Thoracic aorta (tissue), 2 donors: ENCODE measurements around the gene TMEM187. TPM values are rescaled to one million over a fixed set of nuclear protein-coding genes. Genes with fewer than 3 reads are reported as not detected.

Experiments used
- ATAC-seq: fragments of 150-250 bp; one replicate; pipeline ENCODE4 v1.8.0; 2017; ENCODE audit warnings: low read depth; ENCODE audit not compliant: insufficient number of reproducible peaks, low FRiP score
- DNase-seq: peaks from one replicate; pipeline ENCODE4 v3.0.0-alpha.2; 2020; ENCODE audit warnings: low spot score
- H3K27ac ChIP-seq, 2 donors: fragments of 200-600 bp; sonication (generic); 1 replicate in 1 of 2; 2 replicates in 1 of 2; pipeline ENCODE4 v1.5.1; 2016; ENCODE audit warnings: mild to moderate bottlenecking in 2 of 2, moderate library complexity in 2 of 2
- H3K27me3 ChIP-seq: fragments of 200-600 bp; sonication (generic); replicated peaks from 2 replicates; pipeline ENCODE4 v1.6.0; 2016; ENCODE audit warnings: mild to moderate bottlenecking; ENCODE audit not compliant: insufficient read depth
- H3K36me3 ChIP-seq: fragments of 200-600 bp; sonication (generic); one replicate; pipeline ENCODE4 v1.5.1; 2016
- H3K4me1 ChIP-seq, 2 donors: fragments of 200-600 bp; sonication (generic); 1 replicate in 1 of 2; 2 replicates in 1 of 2; pipeline versions ENCODE4 v1.5.1 to v1.6.0; 2016; ENCODE audit warnings: low read depth in 2 of 2, mild to moderate bottlenecking in 1 of 2; ENCODE audit not compliant: control insufficient read depth in 1 of 2
- H3K4me3 ChIP-seq: fragments of 200-600 bp; sonication (generic); 2 replicates; pipeline ENCODE4 v1.5.1; 2016; ENCODE audit warnings: mild to moderate bottlenecking
- H3K9me3 ChIP-seq: fragments of 200-600 bp; sonication (generic); 2 replicates; pipeline ENCODE4 v1.5.1; 2016
- total RNA-seq, 2 donors: library from RNA; depleted of rRNA; stranded (reverse); fragments of >200 nt; gene quantifications; one replicate each; pipeline versions ENCODE4 v1.1.0 to v1.2.3, GENCODE V29; 2016
- TF ChIP-seq, protein P1 (sequence below): fragments of 200-600 bp; sonication (generic); IDR thresholded peaks from one replicate; pipeline ENCODE4 v1.5.1; 2019; ENCODE audit warnings: antibody characterized with exemption

Gene TMEM187
- total RNA-seq, 2 donors from 2014 or later, result 0.78 to 23.4 TPM

DNA sequence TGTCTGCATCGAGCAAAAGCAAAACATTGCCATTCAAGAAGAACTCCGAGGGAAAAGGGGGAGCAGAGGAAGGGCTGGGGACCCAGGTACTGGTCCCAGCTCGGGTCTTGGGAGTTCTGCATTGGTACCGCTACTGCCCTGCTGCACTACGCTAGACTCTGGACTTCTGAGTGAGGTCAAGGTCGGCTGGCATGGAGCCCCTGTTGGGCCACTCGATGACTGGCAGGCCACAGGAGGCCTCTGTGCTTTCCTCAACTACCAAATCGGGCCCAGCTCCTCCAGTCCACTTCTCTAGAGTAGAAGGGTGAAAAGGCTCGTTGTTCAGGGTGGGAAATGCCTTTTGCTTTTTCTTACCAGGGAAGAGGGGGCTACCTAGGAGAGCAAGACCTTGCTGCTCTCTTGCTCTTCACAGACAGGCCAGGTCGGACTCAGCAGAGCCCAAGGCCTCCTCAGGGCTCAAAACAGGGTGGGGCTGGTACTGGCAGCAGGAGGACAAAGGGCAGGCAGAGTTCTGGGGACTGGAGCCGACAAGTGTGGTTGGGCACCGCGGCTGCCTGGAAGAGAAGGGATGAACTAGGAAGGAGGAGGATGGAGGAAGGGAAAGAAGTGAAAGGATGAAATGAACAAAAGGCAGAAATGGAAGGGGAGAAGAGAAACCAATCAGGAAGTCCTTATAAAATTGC lies 56.1 kb downstream of the TMEM187 start:
- H3K36me3 ChIP-seq, result peaks cover 12% of the 10 kb centered on the region
- DNase-seq (no peak), ATAC-seq (no peak)
- no peaks in the 10 kb centered on the region for H3K27me3 ChIP-seq
- H3K4me3 ChIP-seq, result no peak overlapping the region
- no peaks in the 10 kb centered on the region for H3K9me3 ChIP-seq
- TF ChIP-seq, protein P1, sequence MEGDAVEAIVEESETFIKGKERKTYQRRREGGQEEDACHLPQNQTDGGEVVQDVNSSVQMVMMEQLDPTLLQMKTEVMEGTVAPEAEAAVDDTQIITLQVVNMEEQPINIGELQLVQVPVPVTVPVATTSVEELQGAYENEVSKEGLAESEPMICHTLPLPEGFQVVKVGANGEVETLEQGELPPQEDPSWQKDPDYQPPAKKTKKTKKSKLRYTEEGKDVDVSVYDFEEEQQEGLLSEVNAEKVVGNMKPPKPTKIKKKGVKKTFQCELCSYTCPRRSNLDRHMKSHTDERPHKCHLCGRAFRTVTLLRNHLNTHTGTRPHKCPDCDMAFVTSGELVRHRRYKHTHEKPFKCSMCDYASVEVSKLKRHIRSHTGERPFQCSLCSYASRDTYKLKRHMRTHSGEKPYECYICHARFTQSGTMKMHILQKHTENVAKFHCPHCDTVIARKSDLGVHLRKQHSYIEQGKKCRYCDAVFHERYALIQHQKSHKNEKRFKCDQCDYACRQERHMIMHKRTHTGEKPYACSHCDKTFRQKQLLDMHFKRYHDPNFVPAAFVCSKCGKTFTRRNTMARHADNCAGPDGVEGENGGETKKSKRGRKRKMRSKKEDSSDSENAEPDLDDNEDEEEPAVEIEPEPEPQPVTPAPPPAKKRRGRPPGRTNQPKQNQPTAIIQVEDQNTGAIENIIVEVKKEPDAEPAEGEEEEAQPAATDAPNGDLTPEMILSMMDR, result no peak
- no peak overlapping the region for H3K27ac ChIP-seq
- peaks cover 0 to 20% of the 10 kb centered on the region in 2 donors for H3K4me1 ChIP-seq

DNA sequence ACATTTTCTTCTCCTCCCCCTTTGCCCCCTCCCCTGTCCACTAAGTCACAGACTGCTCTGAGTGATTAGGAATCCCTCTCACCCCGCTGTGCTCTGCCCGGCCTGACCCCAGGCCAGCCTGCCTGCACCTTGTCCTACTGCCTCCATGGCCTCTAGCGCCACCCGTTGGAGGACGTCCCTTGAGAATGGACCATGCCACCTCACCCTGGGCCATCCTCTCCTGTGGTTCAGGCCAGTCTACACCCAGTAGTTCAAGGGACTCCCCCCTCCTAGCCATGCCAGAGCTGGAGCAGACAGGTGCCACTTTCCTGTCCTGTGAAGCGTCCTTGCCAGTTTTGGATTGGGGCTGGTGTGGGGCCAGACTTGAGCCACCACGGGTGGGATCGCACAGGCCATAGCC lies 56.9 kb downstream of the TMEM187 start:
- TF ChIP-seq, protein P1, result no peak
- Histone ChIP-seq H3K36me3 (peaks cover 12% of the 10 kb centered on the region), H3K9me3 (no peaks in the 10 kb centered on the region), H3K27ac (no peak overlapping the region), H3K4me3 (no peak overlapping the region), H3K27me3 (no peaks in the 10 kb centered on the region), H3K4me1 (peaks cover 0 to 20% of the 10 kb centered on the region in 2 donors)
- no peak for DNase-seq
- ATAC-seq, result no peak

DNA sequence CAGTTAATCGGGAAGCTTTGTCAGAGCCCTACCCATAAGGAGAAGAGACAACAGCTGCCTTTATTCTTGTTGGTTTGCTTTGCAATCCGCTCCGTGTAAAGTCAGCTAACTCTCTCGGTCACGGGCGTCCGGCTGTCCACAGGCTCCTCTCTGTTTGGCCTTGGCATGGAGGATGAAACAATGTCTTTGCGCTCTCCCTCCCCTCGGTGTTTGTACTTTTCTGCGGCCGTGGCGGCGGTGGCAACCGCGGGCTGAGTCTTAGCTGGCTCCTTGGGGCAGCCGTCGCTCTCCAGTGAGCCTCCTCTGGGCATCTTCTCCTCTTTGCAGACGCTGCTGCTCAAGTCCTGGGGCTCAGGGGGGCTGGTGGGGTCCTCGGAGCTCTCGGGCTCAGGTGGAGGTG lies 57.7 kb downstream of the TMEM187 start:
- Histone ChIP-seq H3K27me3 (no peaks in the 10 kb centered on the region), H3K9me3 (no peaks in the 10 kb centered on the region), H3K27ac (no peak overlapping the region), H3K4me1 (peaks cover 0 to 16% of the 10 kb centered on the region in 2 donors), H3K36me3 (peaks cover 12% of the 10 kb centered on the region), H3K4me3 (no peak overlapping the region)
- ATAC-seq (no peak), DNase-seq (no peak)
- TF ChIP-seq, protein P1, result no peak

DNA sequence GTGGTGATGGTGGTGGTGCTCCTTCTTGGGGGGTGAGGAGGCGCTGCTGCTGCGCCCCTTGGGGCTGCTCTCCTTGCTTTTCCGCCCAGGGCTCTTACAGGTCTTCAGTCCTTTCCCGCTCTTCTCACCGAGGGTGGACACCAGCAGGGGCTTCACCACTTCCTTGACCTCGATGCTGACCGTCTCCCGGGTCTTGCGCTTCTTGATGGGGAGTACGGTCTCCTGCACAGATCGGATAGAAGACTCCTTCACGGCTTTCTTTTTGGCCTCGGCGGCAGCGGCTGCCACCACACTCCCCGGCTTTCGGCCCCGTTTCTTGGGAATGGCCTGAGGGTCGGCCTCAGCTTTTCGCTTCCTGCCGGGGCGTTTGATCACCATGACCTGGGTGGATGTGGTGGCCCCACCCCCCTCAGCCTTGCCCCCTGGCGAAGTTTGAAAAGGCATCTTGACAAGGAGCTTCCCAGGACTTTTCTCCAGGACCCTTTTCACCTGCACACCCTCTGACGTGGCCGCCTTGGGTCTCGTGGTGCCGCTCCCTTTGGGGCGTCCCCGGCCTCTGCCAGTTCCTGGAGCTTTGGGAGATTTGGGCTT lies 58.3 kb downstream of the TMEM187 start:
- Histone ChIP-seq H3K36me3 (peaks cover 12% of the 10 kb centered on the region), H3K27ac (no peak overlapping the region), H3K9me3 (no peaks in the 10 kb centered on the region), H3K27me3 (no peaks in the 10 kb centered on the region), H3K4me1 (peaks cover 0 to 11% of the 10 kb centered on the region in 2 donors), H3K4me3 (no peak overlapping the region)
- DNase-seq, result no peak
- TF ChIP-seq, protein P1, result no peak
- ATAC-seq, result no peak

DNA sequence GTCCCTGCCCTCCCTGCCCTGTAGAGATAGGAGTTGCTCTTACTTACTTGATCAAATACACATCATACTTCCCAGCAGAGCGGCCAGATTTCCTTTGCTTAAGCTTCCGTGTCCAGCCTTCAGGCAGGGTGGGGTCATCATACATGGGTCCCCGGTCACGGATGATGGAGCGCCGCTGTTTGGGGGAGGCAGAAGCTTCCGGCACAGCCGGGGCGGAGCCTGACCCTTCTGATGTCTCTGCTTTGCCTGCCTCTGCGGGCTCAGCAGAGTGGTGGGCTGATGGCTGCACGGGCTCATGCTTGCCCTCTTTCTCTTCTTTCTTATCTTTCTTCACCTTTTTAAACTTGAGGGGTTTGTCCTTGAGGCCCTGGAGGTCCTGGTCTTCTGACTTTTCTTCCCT lies 59.6 kb downstream of the TMEM187 start:
- H3K27ac ChIP-seq, result no peak overlapping the region
- DNase-seq (no peak), ATAC-seq (no peak)
- no peak overlapping the region for H3K4me3 ChIP-seq
- TF ChIP-seq, protein P1, result no peak
- no peaks in the 10 kb centered on the region for H3K27me3 ChIP-seq
- peaks cover 12% of the 10 kb centered on the region for H3K36me3 ChIP-seq
- no peaks in the 10 kb centered on the region for H3K9me3 ChIP-seq
- peaks cover 2 to 15% of the 10 kb centered on the region in 2 donors for H3K4me1 ChIP-seq
